NCI-H2196 treated with DMSO at 0.1 percent for 48 hours (cell line): Measurements from ENCODE around the gene DYTN.
A peak's percentile ranks its signal among the peaks of the same experiment; 100 is the strongest.
"Not testable (repeated sequence)": the region's sequence is repeated elsewhere in the genome, so short reads cannot be mapped to it uniquely, and the experiment has no call there.

Experiments used
- DNase-seq: peaks from one replicate; lab custom pipeline; 2025; ENCODE audit not compliant: unreplicated experiment; lab: John Stamatoyannopoulos, UW

The DYTN gene

GRCh38 chr2:206718296-206718695 lies at the start of gene DYTN:
Gene DYTN, minus strand, starts transcription at chr2:206718396. Its CDS starts 117 bp downstream, at chr2:206718279.
- no peak for DNase-seq

GRCh38 chr2:206766057-206766930 lies 48.1 kb upstream of the DYTN start:
- DNase-seq, result no peak

GRCh38 chr2:206765242-206766056 lies 47.3 kb upstream of the DYTN start, which contains the start of the genes FASTKD2 and MDH1B:
Gene FASTKD2, plus strand, starts transcription at chr2:206765606. Its CDS starts 1,088 bp downstream, at chr2:206766694.
Gene MDH1B, minus strand, starts transcription at chr2:206765328. Its CDS starts 57 bp downstream, at chr2:206765271.
- DNase-seq, result peak; percentile 91

- peak; percentile 2 for DNase-seq
Observed at GRCh38 chr2:206764673-206765241, 46.6 kb upstream of the DYTN start.

- DNase-seq, result no peak
Observed at GRCh38 chr2:206756816-206757215, 38.6 kb upstream of the DYTN start.

- no peak for DNase-seq
Observed at GRCh38 chr2:206740800-206741199, 22.6 kb upstream of the DYTN start.

DNA sequence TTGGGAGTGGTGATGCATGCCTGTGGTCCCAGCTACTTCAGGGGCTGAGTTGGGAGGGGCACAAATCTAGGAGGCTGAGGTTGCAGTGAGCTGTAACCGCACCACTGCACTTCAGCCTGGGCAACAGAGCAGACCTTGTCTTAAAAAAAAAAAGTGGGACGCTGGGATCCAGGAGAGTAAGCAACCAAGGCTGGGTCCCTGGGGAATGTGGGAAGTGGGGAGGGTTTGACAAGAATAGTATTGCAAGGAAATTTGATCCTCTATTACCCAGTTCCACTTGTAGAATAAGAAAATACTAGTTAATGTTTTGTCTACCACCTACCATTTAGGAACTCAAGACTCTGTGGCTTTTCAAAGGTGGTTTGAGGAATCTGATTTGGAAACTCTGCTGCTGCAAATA lies 21.1 kb upstream of the DYTN start:
- no peak for DNase-seq

- DNase-seq, result no peak
Observed at GRCh38 chr2:206736935-206737334, 18.7 kb upstream of the DYTN start.

GRCh38 chr2:206733341-206733740 lies 15.1 kb upstream of the DYTN start:
- DNase-seq, result no peak

DNA sequence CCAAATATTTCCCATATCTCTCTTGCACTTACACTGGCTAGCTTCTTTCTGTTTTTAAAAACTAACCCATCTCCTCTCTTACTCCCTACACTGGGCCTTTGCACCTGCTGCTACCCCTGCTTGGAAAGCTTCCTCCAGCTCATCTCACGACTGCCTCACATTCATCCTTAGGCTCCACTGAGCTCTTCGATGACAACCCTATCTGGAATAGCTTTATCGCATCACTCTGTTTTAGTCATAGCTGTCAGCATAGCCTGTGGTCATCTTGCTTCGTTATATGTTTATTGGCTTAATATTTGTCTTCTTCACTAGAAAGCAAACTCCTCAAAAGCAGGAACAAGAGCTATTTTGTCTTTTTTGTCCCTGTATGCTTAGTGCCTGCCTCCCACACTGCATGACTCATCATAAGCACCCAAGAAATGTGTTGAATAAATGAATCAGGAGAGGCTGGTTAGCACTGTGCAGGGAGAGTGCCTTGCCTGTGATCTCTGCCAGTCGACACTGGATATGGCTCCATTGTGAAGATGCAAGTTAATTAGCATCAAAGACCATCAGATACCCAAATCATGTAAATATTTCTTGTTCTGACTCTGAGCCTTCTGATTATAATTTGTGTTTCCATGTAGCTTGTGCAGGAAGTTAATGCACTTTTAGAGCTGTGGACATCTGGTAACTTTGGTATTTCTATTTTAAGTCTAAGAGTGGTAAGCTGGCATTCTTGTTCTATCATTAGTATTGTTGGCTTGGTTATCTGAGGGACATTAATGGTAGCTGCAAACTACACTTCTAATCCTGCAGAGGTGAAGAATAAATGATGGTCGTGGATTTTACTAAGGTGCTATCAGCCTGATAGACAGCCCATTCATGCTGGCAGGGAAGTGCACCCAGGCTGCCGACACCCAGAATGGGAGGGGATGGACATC lies 10.3 kb upstream of the DYTN start:
- DNase-seq, result no peak

DNA sequence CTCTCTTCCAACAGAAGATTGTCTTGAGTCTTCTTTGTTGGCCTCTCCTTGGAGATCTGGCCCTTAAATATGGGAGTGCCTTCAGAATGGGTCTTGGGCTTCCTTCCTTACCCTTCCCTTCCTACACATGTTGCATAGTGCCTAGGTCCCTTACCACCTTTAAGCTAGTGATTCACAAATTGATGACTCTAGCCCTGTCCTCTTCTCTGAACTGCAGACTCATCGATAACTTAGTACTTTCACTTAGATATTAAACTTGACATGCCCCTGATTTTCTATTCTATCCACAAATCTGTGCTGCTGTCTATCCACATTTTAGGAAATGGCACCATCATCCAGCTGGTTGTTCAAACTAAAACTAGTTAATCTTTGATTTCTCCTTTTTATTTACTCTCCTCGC lies 9.1 kb upstream of the DYTN start:
- DNase-seq, result no peak

DNA sequence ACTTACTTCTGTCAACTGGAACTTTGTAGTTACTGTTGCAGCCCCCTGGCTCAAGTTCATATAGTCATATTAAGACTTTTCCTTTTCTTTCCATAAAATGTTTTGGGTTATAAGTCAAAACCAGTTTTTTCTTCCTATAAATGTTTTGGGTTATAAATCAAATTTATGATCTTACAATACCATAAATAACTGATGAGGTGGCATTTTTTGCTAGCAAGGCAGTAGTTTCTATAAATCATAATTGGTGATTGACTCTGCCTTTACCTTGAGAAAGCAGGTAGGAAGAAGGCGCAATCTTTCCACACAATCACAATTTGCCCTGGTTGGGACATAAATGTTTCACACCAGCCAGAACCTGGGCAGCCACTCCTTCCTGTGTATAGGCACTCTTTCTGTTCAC lies 5.1 kb upstream of the DYTN start:
- DNase-seq, result no peak

- no peak for DNase-seq
Observed at GRCh38 chr2:206721256-206721920, 3.2 kb upstream of the DYTN start.

- no peak for DNase-seq
Observed at GRCh38 chr2:206716623-206717022, 1.6 kb downstream of the DYTN start.

GRCh38 chr2:206715183-206715582 lies 3.0 kb downstream of the DYTN start:
- not testable (repeated sequence) for DNase-seq

- DNase-seq, result no peak
Observed at GRCh38 chr2:206713746-206714145, 4.5 kb downstream of the DYTN start.

DNA sequence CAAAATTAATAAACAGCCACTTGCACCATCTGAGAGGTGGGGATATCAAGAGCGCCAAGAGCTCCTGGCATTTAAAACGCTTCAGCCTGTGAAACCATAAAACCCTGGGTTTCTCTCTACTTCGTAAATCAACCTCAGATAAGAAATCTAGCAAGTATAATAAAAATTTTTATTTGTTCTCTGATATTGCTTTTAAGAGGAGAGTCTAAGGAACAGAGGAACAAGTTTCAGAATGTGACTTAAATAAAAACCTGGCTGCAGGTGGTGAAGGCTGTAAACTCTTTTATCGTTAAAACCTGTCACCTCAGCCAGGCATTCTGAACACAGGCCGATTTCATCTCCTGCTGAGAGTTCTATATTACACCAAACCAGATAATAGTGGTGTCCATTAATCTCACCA lies 9.9 kb downstream of the DYTN start:
- DNase-seq, result no peak

- DNase-seq, result no peak
Observed at GRCh38 chr2:206707164-206707701, 11.0 kb downstream of the DYTN start.

- no peak for DNase-seq
Observed at GRCh38 chr2:206701952-206702605, 16.1 kb downstream of the DYTN start.
